Effector memory CD4-positive, alpha-beta T cell (primary cell): ENCODE measurements around the gene SLC35G2.
"Not testable (repeated sequence)": the region's sequence is repeated elsewhere in the genome, so short reads cannot be mapped to it uniquely, and the experiment has no call there.

ENCODE experiments used
- DNase-seq, 3 donors: peaks; one replicate each; pipeline ENCODE4 v3.0.0-alpha.2; 2020
- H3K27ac ChIP-seq: 2 replicates; pipeline ENCODE4 v1.7.0; 2013; ENCODE audit warnings: mild to moderate bottlenecking, low read length, moderate library complexity; ENCODE audit not compliant: insufficient read depth, poor library complexity, severe bottlenecking
- H3K27me3 ChIP-seq: replicated peaks from 2 replicates; pipeline ENCODE4 v1.7.0; 2013; ENCODE audit warnings: mild to moderate bottlenecking, low read length; ENCODE audit not compliant: insufficient read depth, control insufficient read depth, poor library complexity, severe bottlenecking
- H3K36me3 ChIP-seq: 2 replicates; pipeline ENCODE4 v1.7.0; 2013; ENCODE audit warnings: mild to moderate bottlenecking, low read length, moderate library complexity; ENCODE audit not compliant: control insufficient read depth, insufficient read depth
- H3K4me1 ChIP-seq: 2 replicates; pipeline ENCODE4 v1.7.0; 2013; ENCODE audit warnings: low read length, mild to moderate bottlenecking; ENCODE audit not compliant: control insufficient read depth, insufficient read depth, poor library complexity, severe bottlenecking
- H3K4me3 ChIP-seq: 2 replicates; pipeline ENCODE4 v1.7.0; 2013; ENCODE audit warnings: low read length, low read depth, mild to moderate bottlenecking; ENCODE audit not compliant: insufficient read depth, poor library complexity, severe bottlenecking
- H3K9me3 ChIP-seq: 2 replicates; pipeline ENCODE4 v1.7.0; 2013; ENCODE audit warnings: mild to moderate bottlenecking, low read length, moderate library complexity; ENCODE audit not compliant: control insufficient read depth

The SLC35G2 gene

GRCh38 chr3:136883967-136884720, 65.2 kb downstream of the SLC35G2 start:
- Histone ChIP-seq H3K27ac (no peak overlapping the region), H3K9me3 (no peaks in the 10 kb centered on the region), H3K4me3 (no peak overlapping the region), H3K36me3 (no peaks in the 10 kb centered on the region), H3K4me1 (peaks cover 24% of the 10 kb centered on the region), H3K27me3 (no peaks in the 10 kb centered on the region)
- DNase-seq, result no peak

GRCh38 chr3:136885357-136886213, 66.7 kb downstream of the SLC35G2 start:
- no peaks in the 10 kb centered on the region for H3K27me3 ChIP-seq
- H3K9me3 ChIP-seq, result no peaks in the 10 kb centered on the region
- no peak for DNase-seq
- peak overlapping the region; percentile 21 for H3K4me3 ChIP-seq
- H3K36me3 ChIP-seq, result no peaks in the 10 kb centered on the region
- peak overlapping the region; percentile 50 for H3K27ac ChIP-seq
- H3K4me1 ChIP-seq, result peaks cover 24% of the 10 kb centered on the region

GRCh38 chr3:136889947-136890346, 71.0 kb downstream of the SLC35G2 start:
- no peak overlapping the region for H3K4me3 ChIP-seq
- H3K4me1 ChIP-seq, result peaks cover 26% of the 10 kb centered on the region
- no peaks in the 10 kb centered on the region for H3K36me3 ChIP-seq
- no peak for DNase-seq
- no peak overlapping the region for H3K27ac ChIP-seq
- no peaks in the 10 kb centered on the region for H3K27me3 ChIP-seq
- H3K9me3 ChIP-seq, result no peaks in the 10 kb centered on the region

- Histone ChIP-seq H3K9me3 (no peaks in the 10 kb centered on the region), H3K4me3 (no peak overlapping the region), H3K27me3 (no peaks in the 10 kb centered on the region), H3K27ac (no peak overlapping the region), H3K4me1 (peaks cover 12% of the 10 kb centered on the region), H3K36me3 (no peaks in the 10 kb centered on the region)
- no peak for DNase-seq
These were observed 73.3 kb downstream of the SLC35G2 start for GRCh38 chr3:136891934-136892855.

GRCh38 chr3:136893848-136894443, 75.0 kb downstream of the SLC35G2 start:
- H3K27me3 ChIP-seq, result no peaks in the 10 kb centered on the region
- no peak for DNase-seq
- no peak overlapping the region for H3K4me3 ChIP-seq
- no peak overlapping the region for H3K27ac ChIP-seq
- no peaks in the 10 kb centered on the region for H3K9me3 ChIP-seq
- H3K4me1 ChIP-seq, result peaks cover 11% of the 10 kb centered on the region
- no peaks in the 10 kb centered on the region for H3K36me3 ChIP-seq

- peaks cover 18% of the 10 kb centered on the region for H3K4me1 ChIP-seq
- not testable (repeated sequence) for DNase-seq, H3K4me3 ChIP-seq, H3K36me3 ChIP-seq, H3K9me3 ChIP-seq, H3K27me3 ChIP-seq, H3K27ac ChIP-seq
These were observed 78.2 kb downstream of the SLC35G2 start for GRCh38 chr3:136897171-136897570.

- no peak overlapping the region for H3K4me3 ChIP-seq
- H3K27me3 ChIP-seq, result no peaks in the 10 kb centered on the region
- peaks cover under 1% of the 10 kb centered on the region for H3K36me3 ChIP-seq
- no peak overlapping the region for H3K27ac ChIP-seq
- H3K4me1 ChIP-seq, result peaks cover 16% of the 10 kb centered on the region
- DNase-seq, result no peak
- no peaks in the 10 kb centered on the region for H3K9me3 ChIP-seq
These were observed 79.6 kb downstream of the SLC35G2 start for GRCh38 chr3:136898549-136898948.

- no peak overlapping the region for H3K4me3 ChIP-seq
- peaks cover 12% of the 10 kb centered on the region for H3K4me1 ChIP-seq
- H3K27me3 ChIP-seq, result no peaks in the 10 kb centered on the region
- peaks cover 4% of the 10 kb centered on the region for H3K36me3 ChIP-seq
- peaks cover 2% of the 10 kb centered on the region for H3K9me3 ChIP-seq
- no peak for DNase-seq
- no peak overlapping the region for H3K27ac ChIP-seq
These were observed 80.0 kb downstream of the SLC35G2 start for GRCh38 chr3:136898954-136899353.

GRCh38 chr3:136899622-136900158, 80.8 kb downstream of the SLC35G2 start:
- H3K27ac ChIP-seq, result no peak overlapping the region
- no peak for DNase-seq
- H3K9me3 ChIP-seq, result peaks cover 8% of the 10 kb centered on the region
- H3K4me1 ChIP-seq, result peaks cover 9% of the 10 kb centered on the region
- no peak overlapping the region for H3K4me3 ChIP-seq
- H3K27me3 ChIP-seq, result no peaks in the 10 kb centered on the region
- H3K36me3 ChIP-seq, result peaks cover 4% of the 10 kb centered on the region
